ENCODE results near the gene PDCD6IP.
"Not testable (repeated sequence)": the region's sequence is repeated elsewhere in the genome, so short reads cannot be mapped to it uniquely, and the experiment has no call there.

PDCD6IP gene

DNA sequence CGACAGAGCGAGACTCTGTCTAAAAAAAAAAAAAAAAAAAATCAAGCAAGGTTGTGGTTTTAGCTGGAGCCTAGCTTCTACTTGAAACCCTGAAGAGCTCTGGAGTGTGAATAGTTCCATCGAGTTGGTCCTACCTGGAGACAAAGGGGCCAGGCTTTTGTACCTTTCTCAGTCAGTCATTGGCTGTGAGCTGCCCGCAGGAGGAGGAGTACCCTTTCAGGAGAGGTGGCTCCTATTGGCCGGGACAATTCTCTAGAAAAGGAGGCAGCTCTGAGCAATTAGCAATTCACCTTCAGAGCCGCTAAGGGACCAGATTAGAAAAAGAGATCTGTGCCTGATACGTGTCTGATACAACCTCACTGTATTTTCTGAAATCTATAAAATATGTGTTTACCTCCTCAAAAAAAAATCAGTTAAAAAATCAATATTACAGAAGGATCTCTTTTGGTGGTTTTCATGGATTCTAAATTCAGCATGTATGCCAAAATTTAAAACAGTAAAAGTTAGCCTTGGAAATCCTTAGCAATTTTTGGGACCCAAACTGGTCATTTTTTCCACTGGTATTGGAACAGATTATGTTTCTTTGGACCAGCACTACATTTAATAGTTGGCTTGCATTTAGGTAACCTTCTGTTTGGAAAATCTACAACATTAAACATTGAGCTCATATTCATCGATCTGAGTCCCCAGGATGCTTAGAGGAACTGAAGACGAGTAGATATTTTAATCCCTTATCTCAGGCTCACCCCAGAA, 29.7 kb upstream of the PDCD6IP start:
- DNase-seq (ENCODE audit: low read depth): no peak
- TF ChIP-seq, protein P1, sequence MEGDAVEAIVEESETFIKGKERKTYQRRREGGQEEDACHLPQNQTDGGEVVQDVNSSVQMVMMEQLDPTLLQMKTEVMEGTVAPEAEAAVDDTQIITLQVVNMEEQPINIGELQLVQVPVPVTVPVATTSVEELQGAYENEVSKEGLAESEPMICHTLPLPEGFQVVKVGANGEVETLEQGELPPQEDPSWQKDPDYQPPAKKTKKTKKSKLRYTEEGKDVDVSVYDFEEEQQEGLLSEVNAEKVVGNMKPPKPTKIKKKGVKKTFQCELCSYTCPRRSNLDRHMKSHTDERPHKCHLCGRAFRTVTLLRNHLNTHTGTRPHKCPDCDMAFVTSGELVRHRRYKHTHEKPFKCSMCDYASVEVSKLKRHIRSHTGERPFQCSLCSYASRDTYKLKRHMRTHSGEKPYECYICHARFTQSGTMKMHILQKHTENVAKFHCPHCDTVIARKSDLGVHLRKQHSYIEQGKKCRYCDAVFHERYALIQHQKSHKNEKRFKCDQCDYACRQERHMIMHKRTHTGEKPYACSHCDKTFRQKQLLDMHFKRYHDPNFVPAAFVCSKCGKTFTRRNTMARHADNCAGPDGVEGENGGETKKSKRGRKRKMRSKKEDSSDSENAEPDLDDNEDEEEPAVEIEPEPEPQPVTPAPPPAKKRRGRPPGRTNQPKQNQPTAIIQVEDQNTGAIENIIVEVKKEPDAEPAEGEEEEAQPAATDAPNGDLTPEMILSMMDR (IDR thresholded peaks at IDR 0.05; ENCODE audit: control insufficient read depth, extremely low read depth, insufficient read depth): no peak
- H3K4me3 ChIP-seq (ENCODE audit: low read depth, low read length): no peak overlapping the region

DNA sequence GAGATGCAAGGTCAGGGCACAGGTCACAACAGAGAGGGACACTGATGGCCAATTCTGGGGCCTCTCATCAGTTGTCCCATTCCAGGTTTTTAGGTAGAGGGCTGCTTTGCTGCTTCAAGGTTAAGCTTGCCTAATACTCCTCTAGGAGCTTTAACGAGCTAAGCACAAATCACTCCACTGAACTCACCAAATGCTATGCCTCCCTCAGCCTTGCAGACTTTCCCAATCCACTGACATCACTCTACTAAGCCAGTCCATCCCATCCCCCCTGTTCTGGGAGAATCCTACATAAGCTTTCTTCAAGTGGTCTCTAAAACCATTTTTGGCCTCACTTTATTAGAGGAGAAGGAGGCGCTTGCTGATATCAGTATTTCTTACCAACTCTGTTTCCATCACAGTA, 24.8 kb upstream of the PDCD6IP start:
- no peak overlapping the region for H3K4me3 ChIP-seq (ENCODE audit: low read depth, low read length)
- no peak for DNase-seq (ENCODE audit: low read depth)
- TF ChIP-seq, protein P1 (IDR thresholded peaks at IDR 0.05; ENCODE audit: control insufficient read depth, extremely low read depth, insufficient read depth): no peak

DNA sequence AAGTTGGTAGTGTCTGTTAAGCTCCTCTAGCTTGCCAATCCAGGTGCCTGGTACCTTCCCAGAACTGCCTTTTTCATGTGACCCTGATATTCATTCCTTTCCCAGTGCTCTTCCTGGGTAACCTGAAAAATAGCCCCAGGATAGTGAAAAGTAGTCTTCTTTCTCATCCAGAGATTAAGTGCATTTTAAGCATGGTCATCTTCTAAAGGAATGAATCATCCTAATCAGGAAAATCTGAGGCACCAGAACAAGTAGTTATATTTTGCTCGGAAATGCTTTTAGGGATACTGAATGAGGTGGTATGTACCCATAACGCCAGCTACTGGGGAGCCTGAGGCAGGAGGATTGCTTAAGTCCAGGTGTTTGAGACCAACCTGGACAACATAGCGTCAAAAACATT, 23.1 kb upstream of the PDCD6IP start:
- TF ChIP-seq, protein P1 (IDR thresholded peaks at IDR 0.05; ENCODE audit: control insufficient read depth, extremely low read depth, insufficient read depth): no peak
- no peak overlapping the region for H3K4me3 ChIP-seq (ENCODE audit: low read depth, low read length)
- DNase-seq (ENCODE audit: low read depth): no peak

DNA sequence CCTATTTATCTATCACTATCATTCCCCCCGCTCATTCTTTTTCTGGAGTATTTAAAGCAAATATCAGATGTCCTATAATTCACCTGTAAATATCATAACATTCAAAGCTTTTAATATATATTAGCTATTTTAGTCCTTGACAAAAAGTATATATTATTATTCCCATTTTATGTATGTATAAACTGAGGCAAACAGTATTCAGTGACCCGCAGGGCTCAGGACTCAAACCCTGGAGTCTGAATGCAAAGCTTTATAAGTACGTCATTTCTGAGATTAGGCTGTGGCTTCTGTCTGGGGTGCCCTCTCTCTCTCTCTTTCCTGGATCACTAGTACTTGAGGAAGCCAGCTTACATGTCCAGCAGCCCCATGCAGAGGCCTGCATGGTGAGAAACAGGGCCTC, 20.4 kb upstream of the PDCD6IP start:
- H3K4me3 ChIP-seq (ENCODE audit: low read depth, low read length): no peak overlapping the region
- TF ChIP-seq, protein P1 (IDR thresholded peaks at IDR 0.05; ENCODE audit: control insufficient read depth, extremely low read depth, insufficient read depth): no peak
- DNase-seq (ENCODE audit: low read depth): no peak

DNA sequence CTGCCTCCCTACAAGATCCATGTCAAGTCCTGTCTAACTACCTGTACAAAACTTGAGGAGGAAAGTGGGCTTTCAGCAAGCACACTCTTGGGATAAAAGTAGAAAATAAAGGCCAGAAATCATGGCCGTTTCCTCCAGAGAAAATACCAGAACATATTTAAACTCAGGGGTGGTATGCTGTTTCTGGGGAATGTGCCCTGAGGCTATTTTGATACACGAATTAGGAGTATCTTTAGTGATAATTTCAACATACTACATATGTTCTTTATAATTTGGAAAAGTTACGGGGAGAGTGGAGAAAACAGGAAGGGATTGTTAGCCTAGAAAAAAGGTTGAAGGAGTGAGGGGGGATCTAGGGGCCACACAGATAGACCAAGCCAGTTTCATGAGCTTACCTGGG, 18.7 kb upstream of the PDCD6IP start:
- TF ChIP-seq, protein P1 (IDR thresholded peaks at IDR 0.05; ENCODE audit: control insufficient read depth, extremely low read depth, insufficient read depth): no peak
- no peak overlapping the region for H3K4me3 ChIP-seq (ENCODE audit: low read depth, low read length)

DNA sequence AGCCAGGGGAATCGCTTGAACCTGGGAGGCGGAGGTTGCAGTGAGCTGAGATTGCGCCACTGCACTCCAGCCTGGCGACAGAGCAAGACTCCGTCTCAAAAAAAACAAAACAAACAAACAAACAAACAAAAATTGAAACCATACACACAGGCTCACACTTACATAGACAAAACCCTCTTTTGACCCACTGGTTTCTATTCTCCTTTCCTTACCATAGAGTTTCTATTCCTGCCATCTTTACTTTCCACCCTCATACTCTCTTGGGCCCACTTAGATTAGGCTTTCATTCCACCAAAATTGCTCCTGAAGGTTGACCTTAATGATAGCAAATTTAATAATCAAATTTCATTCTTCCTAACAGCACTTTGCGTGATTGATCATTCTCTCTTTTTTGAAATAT, 17.0 kb upstream of the PDCD6IP start:
- not testable (repeated sequence) for H3K4me3 ChIP-seq (ENCODE audit: low read depth, low read length); DNase-seq (ENCODE audit: low read depth)

More for the DNA sequence above, 18.7 kb upstream of the PDCD6IP start:
- no peak for DNase-seq (ENCODE audit: low read depth)

DNA sequence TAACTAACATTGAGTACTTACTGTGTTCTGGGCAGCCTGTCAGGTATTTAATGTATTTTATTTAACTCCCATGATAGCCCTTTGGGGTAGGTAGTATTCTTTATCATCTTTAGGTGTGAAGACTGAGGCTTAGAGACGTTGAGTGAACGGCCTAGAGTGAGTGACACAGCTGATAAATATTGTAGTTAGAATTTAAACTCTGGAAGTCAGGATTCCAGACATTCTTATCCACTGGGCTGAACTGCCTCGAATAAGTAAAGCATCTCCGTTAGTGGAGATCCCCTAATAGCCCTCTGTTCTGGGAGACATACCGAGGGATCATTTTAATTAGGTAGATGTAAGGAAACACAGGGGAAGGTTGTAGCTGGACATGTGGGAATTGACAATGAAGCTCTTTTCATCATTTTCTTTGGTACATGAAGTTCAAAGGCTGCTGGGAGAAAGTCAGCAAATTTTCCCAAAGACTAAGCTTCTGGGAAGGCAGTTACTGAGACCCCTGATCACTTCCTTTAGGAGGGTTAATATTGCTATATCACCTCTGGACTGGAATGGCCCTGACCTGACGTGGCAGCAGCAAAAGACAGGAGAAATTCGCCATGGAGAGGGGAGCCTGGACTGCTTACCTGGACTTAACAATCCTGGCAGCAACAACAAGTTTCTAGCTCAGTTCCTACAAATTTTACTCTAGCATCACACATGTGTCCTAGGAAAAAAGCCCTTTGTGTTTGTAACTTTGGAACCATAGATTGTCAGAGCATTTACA, 11.7 kb upstream of the PDCD6IP start:
- TF ChIP-seq, protein P1 (IDR thresholded peaks at IDR 0.05; ENCODE audit: control insufficient read depth, extremely low read depth, insufficient read depth): no peak
- no peak overlapping the region for H3K4me3 ChIP-seq (ENCODE audit: low read depth, low read length)
- DNase-seq (ENCODE audit: low read depth): no peak

All from LNCaP clone FGC (cell line).